ENCODE results near the gene AMIGO3.

DNA sequence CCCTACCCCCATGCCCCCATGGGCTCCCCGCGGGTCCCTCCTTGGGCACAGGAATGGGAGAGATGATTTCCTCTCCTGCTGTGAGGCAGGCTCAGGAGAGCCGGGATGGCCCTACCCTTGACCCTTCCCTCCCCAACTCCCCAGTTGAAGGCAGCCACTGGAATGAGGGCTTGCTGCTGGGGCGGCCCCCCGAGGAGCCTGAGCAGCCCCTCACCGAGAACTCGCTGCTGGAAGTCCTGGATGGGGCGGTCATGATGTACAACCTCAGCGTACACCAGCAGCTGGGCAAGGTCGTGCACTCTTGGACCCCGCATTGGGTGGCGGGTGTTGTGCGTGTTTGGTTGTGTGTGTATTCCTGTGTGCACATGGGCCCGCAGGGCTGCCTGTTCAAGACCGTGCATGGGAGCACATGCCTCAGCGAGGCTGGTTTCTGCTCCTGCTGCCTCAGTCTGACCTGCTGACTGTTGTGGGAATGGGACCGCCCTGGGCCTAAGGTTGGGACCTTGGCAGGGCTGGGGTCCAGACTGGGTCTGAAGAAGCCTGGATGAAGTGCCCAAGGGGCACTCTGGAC is 14.0 kb downstream of the AMIGO3 start:
- TF ChIP-seq POLR2A (IDR thresholded peaks at IDR 0.05) (no peak), CTCF (IDR thresholded peaks at IDR 0.05) (no peak)

Measured in adrenal gland (tissue), 5 donors.